ELR (cell line): ENCODE results near the gene LRP8.

Experiments used
- DNase-seq: peaks from one replicate; pipeline ENCODE4 v3.0.0-alpha.2; 2015; ENCODE audit warnings: low read depth

LRP8 gene

GRCh38 chr1:53328009-53328461 is at the start of gene LRP8:
TSS of gene LRP8 (minus strand) at chr1:53328070. CDS start at chr1:53327912, 158 bp downstream.
- peak; percentile 81 for DNase-seq

GRCh38 chr1:53377438-53377841 is 49.6 kb upstream of the LRP8 start:
- DNase-seq, result no peak

GRCh38 chr1:53376742-53377437 is 49.0 kb upstream of the LRP8 start:
- DNase-seq, result no peak

GRCh38 chr1:53376041-53376461 is 48.2 kb upstream of the LRP8 start:
- no peak for DNase-seq

- DNase-seq, result no peak
Measured at GRCh38 chr1:53375440-53375839, 47.6 kb upstream of the LRP8 start.

- no peak for DNase-seq
Measured at GRCh38 chr1:53373246-53373645, 45.4 kb upstream of the LRP8 start.

GRCh38 chr1:53372501-53372951 is 44.7 kb upstream of the LRP8 start:
- DNase-seq, result no peak

- no peak for DNase-seq
Measured at GRCh38 chr1:53371851-53372250, 44.0 kb upstream of the LRP8 start.

- no peak for DNase-seq
Measured at GRCh38 chr1:53371121-53371666, 43.3 kb upstream of the LRP8 start.

GRCh38 chr1:53370369-53370961 is 42.6 kb upstream of the LRP8 start:
- DNase-seq, result no peak

GRCh38 chr1:53369761-53370160 is 41.9 kb upstream of the LRP8 start:
- no peak for DNase-seq

- DNase-seq, result no peak
Measured at GRCh38 chr1:53369034-53369750, 41.3 kb upstream of the LRP8 start.

- no peak for DNase-seq
Measured at GRCh38 chr1:53368314-53369033, 40.6 kb upstream of the LRP8 start.

GRCh38 chr1:53367503-53368313 is 39.8 kb upstream of the LRP8 start:
- DNase-seq, result no peak

- no peak for DNase-seq
Measured at GRCh38 chr1:53366901-53367502, 39.1 kb upstream of the LRP8 start.

- DNase-seq, result no peak
Measured at GRCh38 chr1:53365437-53366063, 37.7 kb upstream of the LRP8 start.

- DNase-seq, result no peak
Measured at GRCh38 chr1:53362851-53363642, 35.2 kb upstream of the LRP8 start.

GRCh38 chr1:53362270-53362669 is 34.4 kb upstream of the LRP8 start:
- DNase-seq, result no peak

- DNase-seq, result no peak
Measured at GRCh38 chr1:53361541-53361961, 33.7 kb upstream of the LRP8 start.

GRCh38 chr1:53359934-53360276 is 32.0 kb upstream of the LRP8 start:
- DNase-seq, result peak; percentile 24
